HFFc6 (cell line): ENCODE data around the gene POMT1. TPM values are rescaled to one million over a fixed set of nuclear protein-coding genes. Genes with fewer than 3 reads are reported as not detected.
"Not testable (repeated sequence)": the region's sequence is repeated elsewhere in the genome, so short reads cannot be mapped to it uniquely, and the experiment has no call there.

Experiments used
- DNase-seq: peaks from one replicate; pipeline ENCODE4 v3.0.0-alpha.2; 2018
- H3K27ac Mint-ChIP-seq: 2 replicates; pipeline ENCODE4 v1.8.0; 2020; ENCODE audit warnings: mild to moderate bottlenecking, mixed read lengths
- H3K27me3 Mint-ChIP-seq: 2 replicates; pipeline ENCODE4 v1.8.0; 2021; ENCODE audit warnings: mild to moderate bottlenecking, moderate library complexity, mixed read lengths; ENCODE audit not compliant: insufficient read depth
- H3K36me3 Mint-ChIP-seq: 2 replicates; pipeline ENCODE4 v1.8.0; 2021; ENCODE audit warnings: low read depth, mixed read lengths
- H3K4me1 Mint-ChIP-seq: 2 replicates; pipeline ENCODE4 v1.8.0; 2020; ENCODE audit warnings: low read depth, mixed read lengths
- H3K4me3 Mint-ChIP-seq: 2 replicates; pipeline ENCODE4 v1.8.0; 2020; ENCODE audit warnings: mild to moderate bottlenecking, moderate library complexity, mixed read lengths
- H3K9me3 Mint-ChIP-seq: 2 replicates; pipeline ENCODE4 v1.8.0; 2020; ENCODE audit warnings: mild to moderate bottlenecking, mixed read lengths
- CTCF ChIP-seq: fragments of 200-600 bp; sonication (generic); IDR thresholded peaks from 2 replicates; pipeline ENCODE4 v1.5.0; 2021; ENCODE audit warnings: antibody characterized with exemption, mild to moderate bottlenecking
- total RNA-seq, 6 experiments: library from RNA; stranded (reverse); fragmentation: NEBNext Ultra II Directional; extraction: Animal tissue kit (Norgen Biotek cat#: 25700); gene quantifications; 2 replicates in 1 of 6; 3 replicates in 5 of 6; pipeline ENCODE4 v1.2.3, GENCODE V29; 2021

The POMT1 gene
- total RNA-seq, 6 experiments from 2014 or later, result 39.0 to 45.7 (median 40.2) TPM

GRCh38 chr9:131546336-131547084 is 43.8 kb downstream of the POMT1 start:
- H3K27ac Mint-ChIP-seq, result no peak overlapping the region
- DNase-seq, result no peak
- peaks cover 33% of the 10 kb centered on the region for H3K9me3 Mint-ChIP-seq
- TF ChIP-seq CTCF, result 0 out of 2 replicates have a peak, but pooled peaks have one; percentile 8
- peaks cover 44% of the 10 kb centered on the region for H3K27me3 Mint-ChIP-seq
- peak overlapping the region; percentile 75 for H3K4me3 Mint-ChIP-seq
- H3K4me1 Mint-ChIP-seq, result peaks cover 5% of the 10 kb centered on the region
- H3K36me3 Mint-ChIP-seq, result peaks cover 24% of the 10 kb centered on the region

- H3K27me3 Mint-ChIP-seq, result peaks cover 49% of the 10 kb centered on the region
Observed at GRCh38 chr9:131549186-131549585, 46.5 kb downstream of the POMT1 start.

GRCh38 chr9:131550465-131550864 is 47.7 kb downstream of the POMT1 start:
- not testable (repeated sequence) for H3K9me3 Mint-ChIP-seq, H3K4me3 Mint-ChIP-seq
- H3K27me3 Mint-ChIP-seq, result peaks cover 42% of the 10 kb centered on the region

More at GRCh38 chr9:131549186-131549585, 46.5 kb downstream of the POMT1 start:
- not testable (repeated sequence) for H3K36me3 Mint-ChIP-seq, H3K4me3 Mint-ChIP-seq, H3K27ac Mint-ChIP-seq, H3K4me1 Mint-ChIP-seq, DNase-seq, H3K9me3 Mint-ChIP-seq

GRCh38 chr9:131552030-131552429 is 49.3 kb downstream of the POMT1 start:
- Mint-ChIP-seq H3K27ac (no peak overlapping the region), H3K9me3 (no peaks in the 10 kb centered on the region), H3K4me1 (peaks cover 5% of the 10 kb centered on the region), H3K36me3 (no peaks in the 10 kb centered on the region), H3K4me3 (no peak overlapping the region), H3K27me3 (peaks cover 36% of the 10 kb centered on the region)
- DNase-seq, result no peak
- no peak for TF ChIP-seq CTCF

More at GRCh38 chr9:131550465-131550864, 47.7 kb downstream of the POMT1 start:
- not testable (repeated sequence) for DNase-seq, H3K4me1 Mint-ChIP-seq, H3K36me3 Mint-ChIP-seq, H3K27ac Mint-ChIP-seq

- H3K4me3 Mint-ChIP-seq, result no peak overlapping the region
- DNase-seq, result no peak
- TF ChIP-seq CTCF, result no peak
- no peaks in the 10 kb centered on the region for H3K36me3 Mint-ChIP-seq
- no peaks in the 10 kb centered on the region for H3K4me1 Mint-ChIP-seq
- H3K27me3 Mint-ChIP-seq, result peaks cover 16% of the 10 kb centered on the region
- no peaks in the 10 kb centered on the region for H3K9me3 Mint-ChIP-seq
- H3K27ac Mint-ChIP-seq, result no peak overlapping the region
Observed at GRCh38 chr9:131554087-131554842, 51.5 kb downstream of the POMT1 start.

- no peak overlapping the region for H3K4me3 Mint-ChIP-seq
- H3K9me3 Mint-ChIP-seq, result peaks cover 3% of the 10 kb centered on the region; the same call in 1 of the 2 replicates
- no peak overlapping the region for H3K27ac Mint-ChIP-seq
- H3K36me3 Mint-ChIP-seq, result peaks cover 3% of the 10 kb centered on the region; the same call in 1 of the 2 replicates
- no peak for TF ChIP-seq CTCF
- H3K4me1 Mint-ChIP-seq, result no peaks in the 10 kb centered on the region
- DNase-seq, result no peak
- peaks cover 16% of the 10 kb centered on the region for H3K27me3 Mint-ChIP-seq
Observed at GRCh38 chr9:131554843-131555351, 52.2 kb downstream of the POMT1 start.
